Measurements from ENCODE around the gene SYTL3.

SYTL3 gene

DNA sequence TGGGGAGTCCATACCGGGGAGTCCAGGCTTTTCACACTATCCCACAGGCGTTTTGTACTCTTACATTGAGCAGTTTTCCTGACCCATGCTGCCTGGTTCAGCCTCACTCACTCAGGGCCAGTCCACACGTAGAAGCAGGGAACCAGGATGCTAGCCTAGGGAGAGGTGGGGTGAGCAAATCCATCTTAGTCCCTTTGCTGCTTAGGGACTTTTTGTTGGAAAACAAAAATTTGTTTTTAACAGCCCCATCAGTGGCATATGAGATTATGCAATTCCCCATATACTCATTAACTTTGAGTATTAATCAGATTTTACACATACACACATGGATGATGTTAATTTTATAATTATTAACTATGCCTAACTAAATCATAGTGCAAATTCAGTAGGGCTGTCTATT lies 85.2 kb downstream of the SYTL3 start:
- DNase-seq = no peak

GRCh38 chr6:158737082-158737709 lies 87.3 kb downstream of the SYTL3 start:
- no peak for DNase-seq

DNA sequence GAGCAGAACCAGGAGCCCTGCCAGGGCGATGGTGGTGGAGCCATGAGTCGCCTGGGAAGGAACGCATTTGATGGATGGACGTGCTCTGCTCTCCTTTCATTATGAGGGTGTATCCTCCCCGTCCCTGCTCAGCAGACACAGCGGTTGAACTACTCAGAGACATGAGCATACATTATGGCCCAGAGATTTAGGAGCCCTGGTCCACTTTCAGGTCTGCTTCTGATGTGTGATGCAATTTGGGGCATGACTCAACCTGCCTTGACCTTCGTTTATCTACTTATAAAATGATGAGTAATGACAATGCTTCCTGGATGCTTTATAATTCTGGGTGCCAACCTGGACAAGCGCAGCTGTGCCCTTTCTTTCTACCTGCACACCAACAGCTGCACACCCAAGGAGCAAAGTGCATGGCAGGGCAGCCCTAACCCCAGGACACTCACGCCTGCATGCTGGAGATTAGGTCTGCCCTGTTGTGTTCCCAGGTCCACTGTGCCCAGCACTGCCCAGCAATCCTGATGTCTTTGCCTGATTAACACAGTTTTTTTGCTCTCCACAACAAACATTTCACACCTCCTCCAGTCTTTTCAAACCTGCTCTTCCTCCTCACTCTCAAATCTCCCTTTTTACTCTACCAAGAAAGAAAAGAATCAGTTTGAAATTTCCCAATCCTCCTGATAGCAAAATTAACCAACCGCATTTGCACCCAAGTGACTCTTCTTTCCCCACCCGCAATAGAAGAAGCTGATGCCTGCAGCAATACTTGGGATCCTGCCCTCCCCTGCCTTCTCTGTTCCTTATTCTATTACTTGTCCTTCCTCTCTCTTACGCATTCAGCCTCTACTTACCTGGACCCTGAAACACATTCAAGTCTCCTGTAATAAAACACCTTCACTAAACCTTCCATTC lies 88.1 kb downstream of the SYTL3 start:
- no peak for DNase-seq

- no peak for DNase-seq
Measured at GRCh38 chr6:158739673-158740072, 89.8 kb downstream of the SYTL3 start.

GRCh38 chr6:158743033-158743651 lies 93.3 kb downstream of the SYTL3 start:
- no peak for DNase-seq

GRCh38 chr6:158744986-158745430 lies 95.2 kb downstream of the SYTL3 start:
- peak; percentile 67 for DNase-seq

DNA sequence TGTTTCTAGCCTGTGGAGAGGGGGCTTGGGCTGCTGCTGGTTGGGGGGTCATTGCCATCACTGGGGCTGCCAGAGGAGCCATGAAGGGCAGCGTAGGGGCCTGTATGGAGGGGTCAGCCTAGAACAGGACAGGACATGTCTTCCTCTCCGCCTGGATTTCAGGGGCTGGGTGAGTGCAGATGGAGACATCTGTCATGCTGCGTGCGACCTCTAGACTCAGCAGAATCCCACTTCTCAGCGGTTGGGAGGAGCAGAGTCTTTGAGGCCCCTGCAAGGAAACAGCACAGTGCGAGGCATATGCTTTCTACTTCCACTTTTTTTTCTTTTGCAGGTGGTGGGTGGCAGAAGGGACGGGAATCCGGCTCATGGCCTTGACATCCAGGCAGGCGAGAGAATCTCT lies 101.4 kb downstream of the SYTL3 start:
- peak; percentile 96 for DNase-seq

GRCh38 chr6:158751921-158752320 lies 102.1 kb downstream of the SYTL3 start:
- peak; percentile 51 for DNase-seq

DNA sequence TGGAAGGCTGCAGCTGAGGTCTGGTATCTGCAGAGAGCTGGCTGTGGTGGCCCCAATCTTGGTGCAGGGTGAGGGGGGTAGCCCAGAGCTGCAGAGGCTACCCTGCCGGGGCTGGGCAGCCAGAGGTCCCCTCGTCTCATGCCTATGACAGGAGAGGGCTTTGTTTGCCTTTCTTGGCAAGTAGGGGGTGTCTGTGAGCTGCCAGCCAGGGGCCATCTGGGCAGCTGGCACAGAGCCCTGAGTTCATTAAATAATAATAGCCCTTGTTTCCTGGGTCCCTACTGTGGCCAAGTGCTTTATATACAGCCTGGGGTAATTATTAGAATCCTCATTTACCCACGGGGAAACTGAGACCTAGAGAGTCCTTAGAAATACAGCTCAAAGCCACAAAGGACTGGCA lies 102.8 kb downstream of the SYTL3 start:
- DNase-seq = peak; percentile 95

GRCh38 chr6:158753811-158754210 lies 104.0 kb downstream of the SYTL3 start:
- DNase-seq = no peak

- no peak for DNase-seq
Measured at GRCh38 chr6:158754738-158755137, 104.9 kb downstream of the SYTL3 start.

GRCh38 chr6:158755636-158756035 lies 105.8 kb downstream of the SYTL3 start:
- no peak for DNase-seq

GRCh38 chr6:158756126-158756525 lies 106.3 kb downstream of the SYTL3 start:
- no peak for DNase-seq

DNA sequence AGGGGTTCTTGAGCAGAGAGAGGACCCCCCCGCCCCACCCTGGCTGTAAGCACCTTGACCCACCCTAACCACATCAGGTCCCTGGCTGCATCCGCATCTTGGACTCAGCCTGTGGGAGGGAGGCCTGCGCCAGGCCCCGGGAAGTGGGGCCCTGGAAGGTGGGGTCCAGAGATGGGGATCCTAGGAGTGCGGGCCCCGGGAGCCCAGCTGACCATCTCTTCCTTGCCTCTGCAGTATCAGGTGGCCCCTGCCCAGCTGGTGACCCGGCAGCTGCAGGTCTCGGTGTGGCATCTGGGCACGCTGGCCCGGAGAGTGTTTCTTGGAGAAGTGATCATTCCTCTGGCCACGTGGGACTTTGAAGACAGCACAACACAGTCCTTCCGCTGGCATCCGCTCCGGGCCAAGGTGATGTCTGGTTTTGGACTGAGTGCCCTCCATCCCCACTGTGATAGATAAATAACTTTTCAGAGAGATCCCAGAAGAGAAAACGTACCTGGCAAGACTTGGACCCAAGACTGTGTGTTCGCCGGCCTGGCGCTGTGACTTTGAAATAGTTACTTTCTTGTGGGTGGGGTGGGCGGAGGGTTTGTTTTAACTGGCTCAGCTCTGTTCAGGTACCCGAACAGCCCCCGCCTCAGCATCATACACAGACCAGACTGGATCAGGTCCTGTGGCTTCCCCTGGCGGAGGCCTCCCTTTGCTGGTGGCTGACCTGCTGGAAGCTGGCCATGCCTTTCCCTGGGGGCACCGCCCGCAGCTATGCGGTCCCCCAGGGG lies 107.3 kb downstream of the SYTL3 start:
- no peak for DNase-seq

- DNase-seq = no peak
Measured at GRCh38 chr6:158757753-158758090, 107.9 kb downstream of the SYTL3 start.

DNA sequence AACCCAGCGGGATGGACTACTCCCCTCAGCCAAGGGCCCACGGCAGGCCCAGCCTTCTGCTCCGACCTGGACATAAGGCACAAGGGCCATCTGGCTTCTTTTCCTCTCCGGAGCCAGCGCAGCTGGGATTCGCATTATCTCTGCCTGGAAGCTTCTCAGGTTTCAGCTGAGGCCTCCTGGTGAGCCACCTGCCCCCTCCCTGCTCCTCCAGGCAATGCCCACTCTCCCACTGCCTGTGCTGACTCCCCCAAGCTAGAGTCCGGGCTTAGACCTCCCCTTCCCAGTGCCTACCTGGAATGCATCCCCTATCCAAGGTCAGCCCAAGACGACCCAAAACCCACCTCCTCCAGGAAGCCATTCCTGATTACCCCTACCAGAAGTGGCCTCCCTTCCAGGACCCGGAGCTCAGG lies 108.6 kb downstream of the SYTL3 start:
- DNase-seq = peak; percentile 99

DNA sequence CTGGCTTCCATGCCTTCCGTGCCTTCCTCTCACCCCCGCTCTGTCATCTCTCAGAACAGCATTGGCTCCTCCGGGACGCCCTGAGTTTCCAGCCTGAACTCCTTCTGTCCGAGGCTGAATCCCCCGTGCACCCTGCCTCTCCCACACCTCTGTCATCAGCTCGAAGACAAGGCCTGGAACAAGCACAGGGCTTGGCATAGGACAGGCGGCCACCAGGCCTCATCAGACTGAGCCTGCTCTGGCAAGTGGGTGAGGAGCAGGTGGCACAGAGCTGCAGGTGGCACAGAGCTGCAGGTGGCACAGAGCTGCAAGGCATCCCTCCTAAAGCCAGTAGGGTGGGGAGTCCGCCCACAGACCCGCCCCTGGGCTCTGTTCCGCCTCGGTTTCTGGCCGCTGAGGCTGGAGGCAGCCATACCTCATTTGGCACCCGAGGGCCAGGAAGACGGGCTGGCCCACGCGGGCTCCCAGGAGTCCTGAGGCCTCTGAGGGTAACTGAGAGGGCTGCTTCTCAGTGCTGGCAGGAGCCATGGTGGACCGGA lies 109.2 kb downstream of the SYTL3 start:
- peak; percentile 90 for DNase-seq

DNA sequence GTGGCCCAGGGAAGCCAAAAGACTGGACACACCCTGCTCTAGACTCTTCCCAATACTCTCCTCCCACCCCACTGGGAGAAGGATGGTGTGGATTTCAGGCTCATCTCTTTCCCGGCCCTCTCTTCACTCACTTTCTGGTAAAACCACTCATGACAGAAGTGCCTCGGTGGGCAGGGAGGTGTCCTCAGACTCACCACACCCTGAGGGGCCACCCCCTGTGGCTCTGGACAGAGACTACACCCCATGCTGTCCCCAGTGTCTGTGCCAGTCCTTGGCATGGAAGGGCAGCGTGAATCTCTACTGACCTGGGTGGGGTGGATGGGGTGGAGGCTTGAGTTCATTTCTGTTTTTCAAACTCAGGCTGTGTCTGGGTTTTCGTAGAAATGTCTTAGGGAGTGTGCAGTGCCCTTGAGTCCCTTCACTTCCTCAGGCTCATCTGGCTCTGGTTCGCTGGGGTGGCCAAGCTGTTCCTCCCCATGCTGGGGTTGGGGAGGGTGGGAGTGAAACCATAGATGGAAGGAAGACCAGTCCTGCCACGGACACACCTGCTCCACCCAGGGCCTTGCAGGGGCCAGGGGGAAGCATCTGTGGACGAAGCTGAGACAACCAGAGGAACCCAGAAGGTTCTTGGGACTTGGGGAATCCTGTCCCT lies 110.2 kb downstream of the SYTL3 start:
- no peak for DNase-seq

DNA sequence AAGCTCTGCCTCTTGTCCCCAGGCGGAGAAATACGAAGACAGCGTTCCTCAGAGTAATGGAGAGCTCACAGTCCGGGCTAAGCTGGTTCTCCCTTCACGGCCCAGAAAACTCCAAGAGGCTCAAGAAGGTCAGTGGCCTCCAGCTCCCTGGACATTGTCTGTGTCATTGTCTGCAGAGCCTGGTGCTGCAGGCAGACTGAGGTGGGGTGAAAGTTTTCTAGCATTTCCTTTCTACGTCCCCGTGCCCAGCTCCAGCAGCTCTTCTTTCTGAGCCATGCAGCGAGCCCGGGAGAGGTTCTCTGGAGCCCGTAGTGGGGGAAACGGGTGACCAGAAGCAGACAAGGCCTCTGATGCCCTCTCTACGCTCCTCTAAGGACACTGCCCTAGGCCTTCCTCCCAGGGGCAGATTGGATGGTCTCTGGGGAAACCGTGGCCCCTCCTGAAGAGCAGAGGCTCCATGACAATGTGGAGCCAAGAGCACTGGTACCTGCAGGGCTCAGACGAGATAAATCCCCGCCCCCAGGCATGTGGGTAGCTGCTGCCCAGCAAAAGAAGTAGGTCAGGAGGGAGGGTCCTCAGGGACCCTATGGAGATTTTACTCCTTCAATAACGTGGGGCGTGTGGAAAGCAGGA lies 110.9 kb downstream of the SYTL3 start:
- DNase-seq = no peak

- DNase-seq = no peak
Measured at GRCh38 chr6:158761746-158762145, 111.9 kb downstream of the SYTL3 start.

GRCh38 chr6:158762787-158763433 lies 113.1 kb downstream of the SYTL3 start:
- DNase-seq = no peak

Measured in NCI-H2171 treated with DMSO at 0.1 percent for 48 hours (cell line).